Measurements from ENCODE around the gene MIA2.

DNA sequence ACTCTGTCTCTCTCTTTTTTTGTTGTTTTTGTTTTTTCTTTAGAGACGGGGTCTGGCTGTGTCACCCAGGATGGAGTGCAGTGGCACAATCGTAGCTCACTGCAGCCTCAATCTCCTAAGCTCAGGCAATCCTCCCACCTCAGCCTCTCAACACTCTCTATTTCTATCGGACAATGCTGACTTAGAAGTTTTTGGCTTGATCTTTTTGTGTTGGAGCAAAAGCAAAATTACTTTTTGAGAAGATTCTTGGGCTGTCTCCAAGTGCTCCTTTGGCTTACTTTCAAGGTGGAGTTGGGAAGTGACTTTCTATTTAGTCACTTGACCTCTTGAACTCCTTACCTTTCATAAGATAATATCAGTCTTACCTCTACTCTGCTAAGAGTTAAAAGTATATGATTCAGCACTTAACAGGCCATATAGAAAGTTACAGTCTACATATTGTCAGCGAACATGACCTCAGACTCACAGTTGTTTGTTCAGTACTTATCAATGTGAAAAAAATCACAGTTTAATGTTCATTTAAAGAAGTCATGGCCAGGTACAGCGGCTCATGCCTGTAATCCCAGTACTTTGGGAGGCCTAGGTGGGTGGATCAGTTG is 15.4 kb upstream of the MIA2 start:
- TF ChIP-seq, protein P1, sequence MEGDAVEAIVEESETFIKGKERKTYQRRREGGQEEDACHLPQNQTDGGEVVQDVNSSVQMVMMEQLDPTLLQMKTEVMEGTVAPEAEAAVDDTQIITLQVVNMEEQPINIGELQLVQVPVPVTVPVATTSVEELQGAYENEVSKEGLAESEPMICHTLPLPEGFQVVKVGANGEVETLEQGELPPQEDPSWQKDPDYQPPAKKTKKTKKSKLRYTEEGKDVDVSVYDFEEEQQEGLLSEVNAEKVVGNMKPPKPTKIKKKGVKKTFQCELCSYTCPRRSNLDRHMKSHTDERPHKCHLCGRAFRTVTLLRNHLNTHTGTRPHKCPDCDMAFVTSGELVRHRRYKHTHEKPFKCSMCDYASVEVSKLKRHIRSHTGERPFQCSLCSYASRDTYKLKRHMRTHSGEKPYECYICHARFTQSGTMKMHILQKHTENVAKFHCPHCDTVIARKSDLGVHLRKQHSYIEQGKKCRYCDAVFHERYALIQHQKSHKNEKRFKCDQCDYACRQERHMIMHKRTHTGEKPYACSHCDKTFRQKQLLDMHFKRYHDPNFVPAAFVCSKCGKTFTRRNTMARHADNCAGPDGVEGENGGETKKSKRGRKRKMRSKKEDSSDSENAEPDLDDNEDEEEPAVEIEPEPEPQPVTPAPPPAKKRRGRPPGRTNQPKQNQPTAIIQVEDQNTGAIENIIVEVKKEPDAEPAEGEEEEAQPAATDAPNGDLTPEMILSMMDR (conservative IDR thresholded peaks at IDR 0.05): no peak
- TF ChIP-seq EZH2 (IDR thresholded peaks at IDR 0.05; ENCODE audit: low read depth): no peak
